ENCODE data around the gene MYOF. TPM values are rescaled to one million over a fixed set of nuclear protein-coding genes. Genes with fewer than 3 reads are reported as not detected.

The MYOF gene
- total and polyA plus RNA-seq, 10 of the 15 experiments (the other 5 are each of a cell fraction or from before 2014, with no cell fraction given): 0.02 to 0.59 (median 0.17) TPM

GRCh38 chr10:93299195-93299594 is 182.9 kb downstream of the MYOF start (continued):
- TF ChIP-seq HSF1 (IDR thresholded peaks at IDR 0.05; ENCODE audit: low read depth, low read length) (no peak), CBX3 (IDR thresholded peaks at IDR 0.05; ENCODE audit: borderline replicate concordance, low read depth) (no peak), MTA2 (IDR thresholded peaks at IDR 0.05; ENCODE audit: low read depth) (no peak), CTCF (IDR thresholded peaks at IDR 0.05 in 2 of 3, conservative IDR thresholded peaks at IDR 0.05 in 1 of 3; ENCODE audit: control insufficient read depth in 2 of 3, extremely low read depth in 1 of 3, insufficient read depth in 1 of 3, low read depth in 3 of 3, low read length in 3 of 3) (no peak), NR2C1 (IDR thresholded peaks at IDR 0.05) (no peak), CUX1 (IDR thresholded peaks at IDR 0.05; ENCODE audit: insufficient replicate concordance, low read depth, low read length) (no peak), ZBED1 (IDR thresholded peaks at IDR 0.05; ENCODE audit: borderline replicate concordance) (no peak)

Data from GM12878 (cell line).